HG02623 (cell line): ENCODE measurements around the gene PAQR6.

ENCODE experiments used
- ATAC-seq: cut with Tn5 transposase; IDR thresholded peaks from one replicate; pipeline ENCODE4 v1.9.1; 2021; ENCODE audit warnings: moderate library complexity; ENCODE audit not compliant: unreplicated experiment

The PAQR6 gene

GRCh38 chr1:156266051-156266450, 18.2 kb upstream of the PAQR6 start:
- ATAC-seq: no peak

- ATAC-seq: no peak
Observed at GRCh38 chr1:156263288-156263655, 15.4 kb upstream of the PAQR6 start.

DNA sequence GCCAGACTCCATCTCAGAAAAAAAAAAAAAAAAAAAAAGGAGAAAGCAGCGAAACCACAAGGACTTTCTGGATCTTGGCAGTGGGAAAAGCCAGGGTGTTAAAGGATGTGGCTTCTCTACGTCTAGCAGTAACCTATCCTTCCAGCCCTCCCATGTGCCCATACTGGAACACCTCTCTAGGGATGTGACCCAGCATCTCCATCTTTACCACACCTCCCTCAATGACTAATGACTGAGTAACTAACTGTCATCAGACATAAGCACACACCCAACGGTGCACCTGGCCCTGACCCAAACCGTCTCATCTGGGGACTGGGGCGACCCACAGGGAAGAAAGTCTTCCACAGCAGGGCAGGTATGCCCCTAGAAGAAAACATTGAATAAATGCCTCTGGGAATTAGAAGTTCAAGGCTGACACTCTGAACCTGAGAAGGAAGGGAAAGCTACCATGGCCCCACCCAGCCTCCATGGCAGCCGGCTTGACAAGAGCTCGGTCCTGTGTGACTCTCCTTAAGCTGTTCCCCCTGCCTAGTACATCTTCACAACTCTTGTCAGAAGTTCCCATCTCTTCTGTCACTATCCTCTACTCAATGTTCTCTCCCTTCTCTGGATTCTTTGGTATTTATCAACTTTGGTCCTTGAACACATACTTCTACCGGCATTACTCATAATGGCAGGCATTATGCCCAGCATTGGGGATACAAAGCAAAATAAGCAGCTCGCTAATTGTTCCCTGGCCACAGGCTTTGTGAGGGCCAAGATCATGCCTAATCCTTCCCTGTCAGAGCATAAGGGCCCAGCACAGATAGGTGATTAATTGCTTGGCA, 14.8 kb upstream of the PAQR6 start:
- ATAC-seq: no peak

- ATAC-seq: no peak
Observed at GRCh38 chr1:156260896-156261295, 13.0 kb upstream of the PAQR6 start.

DNA sequence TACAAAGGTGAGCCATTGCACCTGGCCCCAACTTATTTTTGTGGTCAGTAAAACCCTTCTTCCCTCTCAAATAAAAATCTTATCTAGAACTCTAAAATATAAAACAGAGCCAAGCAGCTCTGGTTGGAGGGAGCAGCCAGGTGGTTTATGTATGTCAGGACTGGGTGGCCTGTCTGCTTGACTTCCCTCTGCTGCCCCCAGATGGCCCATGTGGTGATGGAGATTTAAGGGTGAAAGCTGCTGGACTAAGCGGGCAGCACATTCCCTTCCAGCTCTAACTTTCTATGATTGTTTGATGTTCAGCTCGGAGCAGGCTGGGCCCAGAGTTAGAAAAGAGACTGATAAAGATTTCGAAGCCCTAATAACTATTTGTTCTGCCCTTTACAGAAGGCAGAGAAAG, 11.9 kb upstream of the PAQR6 start:
- ATAC-seq: no peak

GRCh38 chr1:156258859-156259258, 11.0 kb upstream of the PAQR6 start:
- no peak for ATAC-seq

DNA sequence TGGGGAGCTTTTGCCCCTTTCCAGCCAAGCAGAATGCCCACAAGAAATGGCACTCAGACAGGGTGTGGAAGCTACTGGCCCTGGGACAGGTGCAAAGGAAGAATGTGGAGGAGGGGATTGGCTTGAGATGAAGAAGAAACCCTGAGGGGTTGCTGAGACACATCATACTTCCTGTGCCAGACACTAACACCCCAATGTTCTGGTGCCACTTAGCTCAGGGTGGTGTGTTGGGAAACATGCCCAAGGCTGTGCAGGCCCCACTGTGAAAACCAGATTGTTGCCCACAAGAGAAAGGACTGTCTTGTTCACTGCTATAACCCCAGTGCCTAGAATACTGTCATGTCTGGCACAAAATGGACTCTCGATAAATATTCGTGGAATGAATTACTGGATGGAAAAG, 9.9 kb upstream of the PAQR6 start:
- no peak for ATAC-seq

GRCh38 chr1:156253634-156254033, 5.8 kb upstream of the PAQR6 start:
- no peak for ATAC-seq

- no peak for ATAC-seq
Observed at GRCh38 chr1:156251527-156251926, 3.7 kb upstream of the PAQR6 start.

- no peak for ATAC-seq
Observed at GRCh38 chr1:156249593-156249992, 1.7 kb upstream of the PAQR6 start.

DNA sequence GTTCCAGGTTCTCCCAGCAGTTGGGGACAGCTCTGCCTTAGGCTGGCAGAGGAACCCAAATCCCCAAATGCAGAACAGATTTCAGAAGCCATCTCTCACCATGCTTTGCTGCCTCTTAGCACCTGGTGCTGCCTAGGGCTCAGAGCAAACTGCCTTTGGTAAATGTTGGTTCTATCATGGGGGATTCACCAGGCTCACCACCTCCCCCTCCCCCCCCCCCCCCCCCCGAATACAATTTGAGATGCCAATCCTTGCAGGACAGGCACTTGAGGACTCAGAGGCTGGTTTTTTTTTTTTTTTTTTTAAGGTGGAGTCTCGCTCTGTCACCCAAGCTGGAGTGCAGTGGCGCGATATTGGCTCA, 447 bp upstream of the PAQR6 start:
- no peak for ATAC-seq

DNA sequence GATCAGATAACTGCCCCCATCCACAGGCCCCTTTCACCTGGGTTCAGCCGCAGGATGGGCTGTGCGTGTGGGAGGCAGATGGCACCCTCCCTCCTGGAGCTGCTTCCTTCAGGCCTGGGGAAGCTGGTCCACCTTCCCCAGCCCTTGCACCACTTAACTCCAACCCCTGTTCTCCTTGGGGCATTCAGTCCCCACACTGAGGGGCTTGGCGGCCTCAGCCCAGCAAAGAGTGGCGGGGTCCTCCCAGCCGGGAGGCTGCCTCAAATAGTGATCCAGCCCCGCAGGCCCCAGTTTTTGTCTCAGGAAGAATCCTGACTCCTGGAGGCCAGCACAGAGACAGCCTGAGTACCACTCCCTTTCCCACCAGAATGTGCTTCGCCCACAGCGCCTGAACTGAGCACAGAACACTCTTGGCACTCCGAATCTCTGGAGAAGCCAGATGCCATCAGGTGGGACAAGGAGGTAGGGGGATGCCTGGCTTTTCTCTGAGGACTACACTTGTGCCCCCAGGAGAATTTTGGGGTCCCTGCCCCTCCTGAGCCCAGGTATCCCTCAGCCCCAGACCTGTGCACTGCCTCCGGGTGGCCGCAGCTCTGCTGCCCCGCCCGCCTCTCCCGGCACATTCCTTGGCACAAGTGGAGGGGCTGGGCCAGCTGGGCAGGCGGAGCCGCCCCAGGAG, 936 bp downstream of the PAQR6 start:
- no peak for ATAC-seq

- ATAC-seq: no peak
Observed at GRCh38 chr1:156246241-156246780, 1.5 kb downstream of the PAQR6 start.

- no peak for ATAC-seq
Observed at GRCh38 chr1:156245451-156246232, 2.2 kb downstream of the PAQR6 start.

DNA sequence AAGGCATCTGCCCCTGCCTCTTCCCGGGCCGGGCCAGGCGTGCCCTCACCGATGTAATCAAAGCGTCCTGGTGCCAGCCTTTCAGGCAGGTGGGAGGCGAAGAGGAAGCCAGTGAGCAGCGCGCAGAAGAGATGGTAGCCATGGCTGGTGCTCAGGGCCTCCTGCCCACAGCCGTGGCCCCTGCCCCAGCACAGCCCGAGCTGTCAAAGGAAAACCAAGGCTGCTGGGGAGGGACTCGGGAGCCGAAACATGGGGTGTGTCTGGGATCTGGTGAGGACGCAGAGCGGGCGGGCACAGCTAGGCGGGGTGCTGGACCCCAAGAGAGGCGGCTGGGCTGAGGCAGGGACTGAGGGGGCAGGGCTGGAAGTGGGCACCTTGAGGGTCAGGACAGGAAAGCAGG, 3.1 kb downstream of the PAQR6 start:
- ATAC-seq: no peak

DNA sequence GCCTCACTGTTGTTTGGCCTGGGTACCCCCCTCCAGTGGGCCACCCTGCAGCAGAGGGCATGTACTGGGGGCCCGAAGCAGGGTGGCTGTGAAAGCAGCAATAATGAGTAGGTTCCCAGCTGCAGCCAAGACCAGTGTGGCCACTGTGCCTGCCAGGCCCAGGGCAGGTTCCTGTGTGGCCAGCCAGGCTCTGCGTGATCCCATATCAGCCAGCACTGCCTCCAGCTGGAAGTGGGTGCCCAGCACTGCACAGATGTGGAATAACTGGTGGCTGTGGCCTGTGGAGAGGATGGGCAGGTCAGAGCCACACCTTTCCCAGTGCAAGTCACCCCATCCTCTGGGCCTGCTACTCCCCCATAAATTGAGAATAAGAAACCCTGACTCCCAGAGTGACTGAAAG, 3.7 kb downstream of the PAQR6 start:
- no peak for ATAC-seq

GRCh38 chr1:156242738-156243137, 5.1 kb downstream of the PAQR6 start:
- no peak for ATAC-seq

DNA sequence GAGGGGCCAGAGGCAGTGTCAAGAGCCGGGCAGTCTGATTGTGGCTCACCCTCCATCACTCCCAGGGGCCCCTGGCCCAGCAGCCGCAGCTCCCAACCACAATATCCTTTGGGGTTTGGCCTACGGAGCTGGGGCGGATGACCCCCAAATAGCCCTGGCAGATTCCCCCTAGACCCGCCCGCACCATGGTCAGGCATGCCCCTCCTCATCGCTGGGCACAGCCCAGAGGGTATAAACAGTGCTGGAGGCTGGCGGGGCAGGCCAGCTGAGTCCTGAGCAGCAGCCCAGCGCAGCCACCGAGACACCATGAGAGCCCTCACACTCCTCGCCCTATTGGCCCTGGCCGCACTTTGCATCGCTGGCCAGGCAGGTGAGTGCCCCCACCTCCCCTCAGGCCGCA, 5.9 kb downstream of the PAQR6 start, which contains the start of gene BGLAP:
BGLAP (plus strand) TSS at position 259 of the 400 bp plus-strand sequence; CDS start at position 307, 48 bp downstream.
- no peak for ATAC-seq

DNA sequence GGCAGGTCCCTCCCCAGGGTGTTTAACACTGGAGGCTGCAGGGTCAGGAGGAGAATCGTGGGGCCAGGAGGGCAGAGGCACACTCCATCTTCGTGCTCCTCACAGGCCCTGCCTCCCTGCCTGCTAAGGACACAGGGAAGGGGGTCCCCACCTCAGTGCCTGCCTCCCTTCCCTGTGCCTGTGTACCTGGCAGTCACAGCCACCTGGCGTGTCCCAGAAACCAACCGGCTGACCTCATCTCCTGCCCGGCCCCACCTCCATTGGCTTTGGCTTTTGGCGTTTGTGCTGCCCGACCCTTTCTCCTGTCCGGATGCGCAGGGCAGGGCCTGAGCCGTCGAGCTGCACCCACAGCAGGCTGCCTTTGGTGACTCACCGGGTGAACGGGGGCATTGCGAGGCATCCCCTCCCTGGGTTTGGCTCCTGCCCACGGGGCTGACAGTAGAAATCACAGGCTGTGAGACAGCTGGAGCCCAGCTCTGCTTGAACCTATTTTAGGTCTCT, 6.5 kb downstream of the PAQR6 start:
- no peak for ATAC-seq

DNA sequence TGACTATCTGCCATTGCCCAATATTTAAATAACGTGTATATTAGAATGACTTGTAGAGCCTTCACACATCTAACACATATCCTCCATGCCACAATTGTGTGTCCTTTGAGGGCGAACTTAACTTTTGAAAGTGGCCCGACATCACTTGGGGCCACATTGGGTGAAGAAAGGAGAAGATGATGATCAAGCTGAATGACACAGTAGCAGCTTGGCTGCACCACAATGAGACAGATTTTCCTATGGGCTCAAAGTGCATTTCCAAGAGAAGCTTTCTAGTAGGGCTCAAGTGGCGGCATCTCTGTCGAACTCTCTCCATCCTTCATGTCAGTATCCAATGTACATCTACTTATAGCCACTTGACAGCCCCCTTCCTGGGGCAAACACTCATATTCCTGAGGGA, 9.6 kb downstream of the PAQR6 start:
- ATAC-seq: no peak

GRCh38 chr1:156236164-156236563, 11.7 kb downstream of the PAQR6 start:
- ATAC-seq: no peak
